PC-9 (cell line): ENCODE data around the gene PCSK5.

Experiments
- CTCF ChIP-seq: fragments of 200-600 bp; sonication (generic); conservative IDR thresholded peaks from 2 replicates; pipeline ENCODE4 v1.6.1; 2017; ENCODE audit warnings: mixed run types, antibody characterized with exemption, mild to moderate bottlenecking, moderate library complexity
- EZH2 ChIP-seq: fragments of 200-600 bp; sonication (generic); IDR thresholded peaks from 2 replicates; pipeline ENCODE4 v1.8.0; 2017; ENCODE audit warnings: antibody characterized with exemption, low read depth

DNA sequence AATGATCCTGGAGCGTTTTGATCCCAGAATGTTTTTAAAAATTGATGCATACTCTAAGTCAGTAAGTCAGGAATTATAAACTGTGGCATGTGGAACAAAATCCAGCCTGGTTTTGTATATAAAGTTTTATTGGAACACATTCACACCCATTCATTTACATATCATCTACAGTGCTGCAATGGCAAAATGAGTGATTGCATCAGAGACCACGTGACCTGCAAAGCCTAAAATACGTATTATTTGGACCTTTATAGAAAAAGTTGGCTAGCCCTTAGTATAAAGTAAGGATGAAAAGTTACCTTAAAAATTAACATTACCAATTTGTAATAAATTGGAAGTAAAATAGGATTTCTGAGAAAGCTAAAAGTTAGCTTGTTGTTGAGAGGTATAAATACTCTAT lies 95.0 kb downstream of the PCSK5 start:
- no peak for TF ChIP-seq EZH2
- TF ChIP-seq CTCF = no peak
